ENCODE data around the gene KRT8.

KRT8 gene

DNA sequence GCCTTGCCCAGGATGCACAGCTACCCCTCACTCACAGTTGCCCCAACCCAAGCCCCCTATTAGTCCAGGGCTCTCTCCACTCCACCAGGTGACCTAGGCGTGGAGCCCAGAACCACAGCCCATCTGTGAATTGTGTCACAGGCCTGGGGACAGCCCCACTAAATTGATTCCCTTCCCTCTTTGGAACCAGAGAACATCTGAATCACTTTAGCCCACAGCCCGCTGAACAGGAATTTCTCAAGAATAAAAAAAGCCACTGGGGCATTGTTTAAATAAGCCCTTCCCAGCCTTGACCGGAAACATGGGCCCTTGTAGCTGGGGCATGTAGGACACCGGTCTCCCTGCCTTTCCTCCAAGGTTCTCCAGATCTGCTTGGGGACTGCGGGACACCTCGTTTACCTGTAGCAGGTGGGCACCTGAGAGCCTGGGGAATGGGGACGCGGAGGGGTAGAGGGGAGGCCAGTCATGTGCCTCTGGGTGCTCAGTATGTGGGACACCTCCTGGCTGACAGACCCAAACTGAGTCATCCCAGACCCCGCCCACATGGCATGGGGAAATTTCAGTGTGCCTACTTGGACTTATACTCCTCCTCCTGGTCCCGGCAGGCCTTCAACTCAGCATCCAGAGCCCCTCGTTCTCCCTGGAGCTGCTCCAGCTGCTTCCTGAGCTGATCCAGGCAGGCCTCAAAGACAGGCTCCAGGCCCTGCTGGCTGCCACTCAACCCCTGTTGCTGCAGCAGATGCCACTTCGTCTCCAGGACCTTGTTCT is 57.4 kb downstream of the KRT8 start:
- DNase-seq (ENCODE audit: low read depth) = no peak
